OCI-LY7 (cell line): Measurements from ENCODE around the gene MAP4K1. TPM values are rescaled to one million over a fixed set of nuclear protein-coding genes. Genes with fewer than 3 reads are reported as not detected.

Source experiments
- BruUV-seq: library from RNA; stranded (reverse); fragments of 400-500 nt; replicated peaks from 2 replicates; lab custom pipeline; 2021; lab: Mats Ljungman, UMichigan
- CTCF ChIA-PET: fragments of 300-600 bp; sonication (Branson Sonifier 250); formaldehyde crosslinking; loops from one replicate; lab custom pipeline; 2022; ENCODE audit warnings: antibody characterized with exemption; ENCODE audit not compliant: unreplicated experiment; lab: Charles Lee
- POLR2A ChIA-PET: fragments of 300-600 bp; sonication (Branson Sonifier 250); formaldehyde crosslinking; loops from one replicate; lab custom pipeline; 2022; ENCODE audit warnings: antibody characterized with exemption; lab: Charles Lee
- DNase-seq: peaks from one replicate; pipeline ENCODE4 v3.0.0-alpha.2; 2015; ENCODE audit warnings: low spot score
- H2AFZ ChIP-seq: fragments of 200-600 bp; sonication (generic), shearing (Covaris generic); 2 replicates; pipeline ENCODE4 v1.6.1; 2014; ENCODE audit warnings: mild to moderate bottlenecking, antibody characterized with exemption, low read length, moderate library complexity
- H3K27ac ChIP-seq: fragments of 200-600 bp; sonication (generic); 2 replicates; pipeline ENCODE4 v1.5.1; 2014; ENCODE audit warnings: mixed run types, low read depth, mild to moderate bottlenecking, moderate library complexity, low read length, inconsistent platforms; ENCODE audit not compliant: poor library complexity, severe bottlenecking
- H3K36me3 ChIP-seq: fragments of 200-600 bp; sonication (generic); 2 replicates; pipeline ENCODE4 v1.6.1; 2014; ENCODE audit warnings: mild to moderate bottlenecking, antibody characterized with exemption, low read length, moderate library complexity, mixed read lengths; ENCODE audit not compliant: insufficient read depth
- H3K4me1 ChIP-seq: fragments of 200-600 bp; sonication (generic); 2 replicates; pipeline ENCODE4 v1.5.1; 2014; ENCODE audit warnings: mild to moderate bottlenecking, low read length; ENCODE audit not compliant: insufficient read depth, poor library complexity, severe bottlenecking
- H3K4me2 ChIP-seq: fragments of 200-600 bp; sonication (generic); 2 replicates; pipeline ENCODE4 v1.6.1; 2014; ENCODE audit warnings: mild to moderate bottlenecking, low read length
- H3K4me3 ChIP-seq: fragments of 200-600 bp; sonication (generic); 2 replicates; pipeline ENCODE4 v1.5.1; 2014; ENCODE audit warnings: mild to moderate bottlenecking, low read depth, low read length; ENCODE audit not compliant: poor library complexity, severe bottlenecking
- H3K79me2 ChIP-seq: fragments of 200-600 bp; sonication (generic); 2 replicates; pipeline ENCODE4 v1.6.1; 2016; ENCODE audit warnings: low read depth, mild to moderate bottlenecking, low read length, moderate library complexity, mixed read lengths; ENCODE audit not compliant: insufficient read depth
- H3K9me2 ChIP-seq: fragments of 200-600 bp; sonication (generic); 2 replicates; pipeline ENCODE4 v1.6.1; 2016; ENCODE audit warnings: mild to moderate bottlenecking, low read length, mixed read lengths; ENCODE audit not compliant: insufficient read depth
- H3K9me3 ChIP-seq: fragments of 200-600 bp; sonication (generic); 2 replicates; pipeline ENCODE4 v1.6.1; 2014; ENCODE audit warnings: mild to moderate bottlenecking, mixed run types, low read length, mixed read lengths
- H4K20me1 ChIP-seq: fragments of 200-600 bp; sonication (generic); 2 replicates; pipeline ENCODE4 v1.6.1; 2014; ENCODE audit warnings: mild to moderate bottlenecking, antibody characterized with exemption, low read length, moderate library complexity, mixed read lengths; ENCODE audit not compliant: insufficient read depth
- CTCF ChIP-seq: fragments of 200-600 bp; sonication (generic); conservative IDR thresholded peaks from 2 replicates; pipeline ENCODE4 v1.5.1; 2014; ENCODE audit warnings: mild to moderate bottlenecking, antibody characterized with exemption, low read length, moderate library complexity, mixed read lengths
- EZH2phosphoT487 ChIP-seq: fragments of 200-600 bp; sonication (generic); IDR thresholded peaks from 2 replicates; pipeline ENCODE4 v1.6.1; 2018; ENCODE audit warnings: low read depth, borderline replicate concordance, mild to moderate bottlenecking, mixed run types, antibody characterized with exemption, low read length, moderate library complexity, mixed read lengths
- intact Hi-C: fragments of 100-400 bp; cut with micrococcal nuclease; formaldehyde crosslinking; loops from one replicate; pipeline ENCODE4 v1.10.0; 2022; ENCODE audit not compliant: unreplicated experiment
- total RNA-seq, 2 experiments: library from RNA; depleted of rRNA in 1 of 2; stranded (reverse); fragments of >200 nt in 1 of 2; shearing (Covaris generic) in 1 of 2; gene quantifications; 2 replicates each; pipeline ENCODE4 v1.2.3, GENCODE V29; 2014 to 2022

MAP4K1 gene
- total RNA-seq, 2 experiments from 2014 or later: 102 to 331 TPM

GRCh38 chr19:38664503-38665211 is 46.9 kb upstream of the MAP4K1 start:
- ChIA-PET CTCF (interaction anchor here (0.6 kb wide), 1 partner anchor 48 kb away, joined by 3 read pairs; no protein-coding TSS in a partner anchor), POLR2A (interaction anchor here (0.6 to 1.1 kb wide), 3 partner anchors 17 to 240 kb away, joined by 3 to 4 read pairs (median 4); partner anchors contain the start of gene ACTN4)
- Histone ChIP-seq H4K20me1 (peaks cover 6% of the 10 kb centered on the region; the same call in 1 of the 2 replicates), H2AFZ (no peak overlapping the region), H3K4me1 (peaks cover 46% of the 10 kb centered on the region), H3K9me2 (no peaks in the 10 kb centered on the region), H3K79me2 (peaks cover 47% of the 10 kb centered on the region; the same call in 1 of the 2 replicates), H3K4me2 (peak overlapping the region; percentile 53), H3K4me3 (no peak overlapping the region), H3K9me3 (no peaks in the 10 kb centered on the region), H3K27ac (no peak overlapping the region), H3K36me3 (peaks cover 7% of the 10 kb centered on the region; the same call in 1 of the 2 replicates)
- no peak for TF ChIP-seq CTCF
- no peak for TF ChIP-seq EZH2phosphoT487
- intact Hi-C loops: no loop called here
- no TSS peak for BruUV-seq
- peak; percentile 37 for DNase-seq

GRCh38 chr19:38663957-38664502 is 46.3 kb upstream of the MAP4K1 start:
- DNase-seq: no peak
- Histone ChIP-seq H2AFZ (no peak overlapping the region), H3K9me2 (no peaks in the 10 kb centered on the region), H3K79me2 (peaks cover 48% of the 10 kb centered on the region; the same call in 1 of the 2 replicates), H3K27ac (no peak overlapping the region), H3K9me3 (no peaks in the 10 kb centered on the region), H4K20me1 (peaks cover 6% of the 10 kb centered on the region; the same call in 1 of the 2 replicates), H3K4me2 (peak overlapping the region; percentile 53), H3K4me3 (no peak overlapping the region), H3K36me3 (peaks cover 7% of the 10 kb centered on the region; the same call in 1 of the 2 replicates), H3K4me1 (peaks cover 46% of the 10 kb centered on the region)
- intact Hi-C loops: no loop called here
- ChIA-PET CTCF (no interaction called here), POLR2A (interaction anchor here (0.8 to 1.1 kb wide), 2 partner anchors 22 to 241 kb away, joined by 4 read pairs; no protein-coding TSS in a partner anchor)
- BruUV-seq: no TSS peak
- TF ChIP-seq CTCF: no peak
- no peak for TF ChIP-seq EZH2phosphoT487
